DND-41 (cell line): ENCODE results near the gene SMAD6.

Source experiments
- ATAC-seq: fragments of 200-7000 bp; cut with Tn5 transposase; 3 replicates; pipeline ENCODE4 v1.9.1; 2021; ENCODE audit warnings: low read depth; ENCODE audit not compliant: insufficient read depth
- DNase-seq: peaks from one replicate; pipeline ENCODE4 v3.0.0-alpha.2; 2020
- H2AFZ ChIP-seq: 2 replicates; pipeline ENCODE4 v1.6.0; 2012; ENCODE audit warnings: low read depth, low read length
- H3K27ac ChIP-seq: 2 replicates; pipeline ENCODE4 v1.5.1; 2012; ENCODE audit warnings: low read length, inconsistent platforms
- H3K27me3 ChIP-seq: fragments of 200-600 bp; sonication (generic); 2 replicates; pipeline ENCODE4 v1.6.0; 2012; ENCODE audit warnings: low read length, mild to moderate bottlenecking, inconsistent platforms; ENCODE audit not compliant: insufficient read depth, poor library complexity
- H3K36me3 ChIP-seq: 2 replicates; pipeline ENCODE4 v1.5.1; 2012; ENCODE audit warnings: low read length, inconsistent platforms; ENCODE audit not compliant: insufficient read depth
- H3K4me1 ChIP-seq: 2 replicates; pipeline ENCODE4 v1.5.1; 2012; ENCODE audit warnings: mild to moderate bottlenecking, low read length; ENCODE audit not compliant: insufficient read depth
- H3K4me2 ChIP-seq: 2 replicates; pipeline ENCODE4 v1.6.0; 2012; ENCODE audit warnings: mild to moderate bottlenecking, moderate library complexity, low read length, inconsistent platforms; ENCODE audit not compliant: insufficient read depth
- H3K4me3 ChIP-seq, 2 experiments: fragments of 200-600 bp in 1 of 2; shearing (Covaris generic) in 1 of 2; 2 replicates each; pipeline ENCODE4 v1.5.1; 2012 to 2016; ENCODE audit warnings: inconsistent platforms in 2 of 2, low read length in 2 of 2, mild to moderate bottlenecking in 2 of 2, low read depth in 1 of 2, moderate library complexity in 1 of 2
- H3K79me2 ChIP-seq: 2 replicates; pipeline ENCODE4 v1.6.0; 2012; ENCODE audit warnings: low read length, inconsistent platforms; ENCODE audit not compliant: insufficient read depth
- H3K9ac ChIP-seq: 2 replicates; pipeline ENCODE4 v1.6.0; 2012; ENCODE audit warnings: low read depth, mild to moderate bottlenecking, inconsistent platforms, low read length, moderate library complexity
- H3K9me3 ChIP-seq: 2 replicates; pipeline ENCODE4 v1.5.1; 2012; ENCODE audit warnings: low read length, moderate library complexity, mild to moderate bottlenecking, inconsistent platforms; ENCODE audit not compliant: insufficient read depth, severe bottlenecking
- H4K20me1 ChIP-seq: 2 replicates; pipeline ENCODE4 v1.6.0; 2012; ENCODE audit warnings: low read length; ENCODE audit not compliant: insufficient read depth
- EZH2 ChIP-seq: IDR thresholded peaks from 3 replicates; pipeline ENCODE4 v1.6.1; 2012; ENCODE audit warnings: borderline replicate concordance, low read depth, mild to moderate bottlenecking, moderate library complexity, low read length, inconsistent platforms; ENCODE audit not compliant: severe bottlenecking
- TF ChIP-seq, protein P1 (sequence below): IDR thresholded peaks from 2 replicates; pipeline ENCODE4 v1.5.1; 2012; ENCODE audit warnings: borderline replicate concordance, low read length, moderate library complexity, mild to moderate bottlenecking; ENCODE audit not compliant: poor library complexity, severe bottlenecking; ENCODE audit errors: extremely low read depth

The SMAD6 gene

DNA sequence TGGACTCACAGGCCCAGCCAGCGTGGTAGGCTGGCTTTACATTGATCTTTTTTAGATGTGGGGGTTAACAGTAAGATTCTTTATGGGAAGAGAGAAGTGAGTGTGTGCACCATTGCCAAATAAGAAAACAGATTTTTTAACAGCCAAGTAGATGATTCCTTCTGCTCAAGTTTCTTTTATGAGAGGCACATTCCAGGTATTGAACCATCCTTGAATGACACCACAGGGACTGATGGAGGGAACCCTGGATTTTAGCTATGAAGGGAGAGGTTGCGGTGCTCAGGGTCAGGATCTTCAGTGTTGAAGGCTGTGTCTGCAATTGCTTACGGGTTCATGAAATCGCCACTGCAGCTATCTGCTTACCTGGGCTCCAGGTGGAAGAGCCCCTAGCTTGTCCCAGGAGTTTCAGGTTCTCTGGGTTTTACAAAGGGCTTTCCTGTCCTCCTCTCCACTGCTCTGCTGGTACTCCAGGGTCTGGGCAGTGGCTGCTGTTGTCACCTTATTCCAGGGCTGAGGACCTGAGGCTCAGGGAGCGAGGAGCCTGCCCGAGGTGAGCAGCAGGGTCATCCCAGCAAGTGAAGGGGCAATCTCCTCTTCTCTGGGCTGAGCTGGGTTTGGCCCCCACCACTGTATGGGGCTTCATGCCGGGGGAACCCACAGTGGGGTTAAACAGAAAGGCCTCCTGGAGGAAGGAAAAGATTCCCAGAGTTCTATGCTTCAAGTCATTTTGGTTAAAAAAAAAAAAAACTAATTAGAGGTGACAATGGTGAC lies 53.4 kb downstream of the SMAD6 start:
- TF ChIP-seq, protein P1, sequence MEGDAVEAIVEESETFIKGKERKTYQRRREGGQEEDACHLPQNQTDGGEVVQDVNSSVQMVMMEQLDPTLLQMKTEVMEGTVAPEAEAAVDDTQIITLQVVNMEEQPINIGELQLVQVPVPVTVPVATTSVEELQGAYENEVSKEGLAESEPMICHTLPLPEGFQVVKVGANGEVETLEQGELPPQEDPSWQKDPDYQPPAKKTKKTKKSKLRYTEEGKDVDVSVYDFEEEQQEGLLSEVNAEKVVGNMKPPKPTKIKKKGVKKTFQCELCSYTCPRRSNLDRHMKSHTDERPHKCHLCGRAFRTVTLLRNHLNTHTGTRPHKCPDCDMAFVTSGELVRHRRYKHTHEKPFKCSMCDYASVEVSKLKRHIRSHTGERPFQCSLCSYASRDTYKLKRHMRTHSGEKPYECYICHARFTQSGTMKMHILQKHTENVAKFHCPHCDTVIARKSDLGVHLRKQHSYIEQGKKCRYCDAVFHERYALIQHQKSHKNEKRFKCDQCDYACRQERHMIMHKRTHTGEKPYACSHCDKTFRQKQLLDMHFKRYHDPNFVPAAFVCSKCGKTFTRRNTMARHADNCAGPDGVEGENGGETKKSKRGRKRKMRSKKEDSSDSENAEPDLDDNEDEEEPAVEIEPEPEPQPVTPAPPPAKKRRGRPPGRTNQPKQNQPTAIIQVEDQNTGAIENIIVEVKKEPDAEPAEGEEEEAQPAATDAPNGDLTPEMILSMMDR, result no peak
- TF ChIP-seq EZH2, result no peak
- Histone ChIP-seq H3K4me2 (no peak overlapping the region), H3K4me3 (no peak overlapping the region), H3K9me3 (peaks cover 5% of the 10 kb centered on the region), H3K79me2 (peaks cover 45% of the 10 kb centered on the region), H3K9ac (no peak overlapping the region), H3K36me3 (peaks cover 27% of the 10 kb centered on the region), H3K4me1 (peaks cover 19% of the 10 kb centered on the region), H3K27me3 (no peaks in the 10 kb centered on the region), H2AFZ (no peak overlapping the region), H4K20me1 (peaks cover 6% of the 10 kb centered on the region; the same call in 1 of the 2 replicates), H3K27ac (no peak overlapping the region)
- ATAC-seq (no peak), DNase-seq (no peak)

DNA sequence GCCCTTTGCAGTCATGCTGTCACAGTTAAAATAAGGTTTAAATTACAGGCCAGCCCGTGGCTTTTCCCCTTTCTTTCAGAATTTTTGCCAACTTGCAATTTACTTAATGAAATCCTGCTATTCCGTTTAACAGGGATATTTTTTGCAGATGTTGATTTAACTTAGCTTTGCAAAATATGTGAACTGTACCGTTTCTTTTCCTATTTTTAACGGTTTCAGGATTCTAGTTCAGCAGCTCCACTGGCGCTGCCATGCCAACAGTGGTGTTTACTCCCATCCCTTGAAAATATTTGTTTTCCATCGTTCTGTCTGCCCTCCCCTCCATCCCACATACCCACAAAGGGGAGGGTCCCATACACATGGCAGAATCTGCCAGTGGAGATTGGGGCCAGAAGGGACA lies 54.3 kb downstream of the SMAD6 start:
- no peak for ATAC-seq

DNA sequence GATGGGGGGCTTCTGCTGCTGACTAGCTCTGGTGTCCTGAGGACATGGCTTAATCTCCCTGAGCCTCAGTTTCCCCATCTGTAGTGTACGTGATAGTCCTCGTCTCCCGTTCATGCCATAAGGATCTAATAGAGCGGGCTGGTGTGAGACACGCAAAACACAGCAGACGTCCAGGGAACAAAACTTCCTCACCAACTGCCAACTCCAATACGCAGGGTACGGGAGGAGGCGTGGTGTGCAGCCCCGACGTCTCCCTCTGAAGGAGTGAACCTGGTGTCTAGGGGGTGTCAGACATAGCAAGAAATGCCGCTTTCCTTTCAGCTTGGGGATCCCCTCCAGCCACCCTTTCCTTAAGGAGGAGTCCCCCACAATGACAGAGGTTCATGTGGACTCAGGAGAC lies 55.0 kb downstream of the SMAD6 start:
- peaks cover 46% of the 10 kb centered on the region for H3K79me2 ChIP-seq
- no peak for DNase-seq
- peaks cover 27% of the 10 kb centered on the region for H3K36me3 ChIP-seq

More for the DNA sequence above, 54.3 kb downstream of the SMAD6 start:
- peaks cover 11% of the 10 kb centered on the region for H3K4me1 ChIP-seq
- no peaks in the 10 kb centered on the region for H3K27me3 ChIP-seq
- DNase-seq, result no peak
- no peak overlapping the region for H3K9ac ChIP-seq
- no peak overlapping the region for H3K27ac ChIP-seq
- peaks cover 6% of the 10 kb centered on the region; the same call in 1 of the 2 replicates for H4K20me1 ChIP-seq
- H3K36me3 ChIP-seq, result peaks cover 27% of the 10 kb centered on the region
- TF ChIP-seq, protein P1, result no peak
- no peak for TF ChIP-seq EZH2
- peaks cover 47% of the 10 kb centered on the region for H3K79me2 ChIP-seq
- H3K9me3 ChIP-seq, result peaks cover 5% of the 10 kb centered on the region
- H3K4me2 ChIP-seq, result no peak overlapping the region
- H2AFZ ChIP-seq, result no peak overlapping the region
- no peak overlapping the region for H3K4me3 ChIP-seq

More for the DNA sequence above, 55.0 kb downstream of the SMAD6 start:
- Histone ChIP-seq H3K4me1 (peaks cover 4% of the 10 kb centered on the region), H3K4me3 (no peak overlapping the region), H3K9me3 (peaks cover 5% of the 10 kb centered on the region), H4K20me1 (peaks cover 7% of the 10 kb centered on the region), H3K27me3 (no peaks in the 10 kb centered on the region), H3K4me2 (no peak overlapping the region), H3K27ac (no peak overlapping the region), H2AFZ (no peak overlapping the region), H3K9ac (no peak overlapping the region)
- TF ChIP-seq, protein P1, result no peak
- no peak for TF ChIP-seq EZH2
- no peak for ATAC-seq
